Eye (tissue), 1 donor: Measurements from ENCODE around the gene MATN1.

Source experiments
- DNase-seq: peaks from one replicate; pipeline ENCODE4 v3.0.0-alpha.2; 2015

Gene MATN1

DNA sequence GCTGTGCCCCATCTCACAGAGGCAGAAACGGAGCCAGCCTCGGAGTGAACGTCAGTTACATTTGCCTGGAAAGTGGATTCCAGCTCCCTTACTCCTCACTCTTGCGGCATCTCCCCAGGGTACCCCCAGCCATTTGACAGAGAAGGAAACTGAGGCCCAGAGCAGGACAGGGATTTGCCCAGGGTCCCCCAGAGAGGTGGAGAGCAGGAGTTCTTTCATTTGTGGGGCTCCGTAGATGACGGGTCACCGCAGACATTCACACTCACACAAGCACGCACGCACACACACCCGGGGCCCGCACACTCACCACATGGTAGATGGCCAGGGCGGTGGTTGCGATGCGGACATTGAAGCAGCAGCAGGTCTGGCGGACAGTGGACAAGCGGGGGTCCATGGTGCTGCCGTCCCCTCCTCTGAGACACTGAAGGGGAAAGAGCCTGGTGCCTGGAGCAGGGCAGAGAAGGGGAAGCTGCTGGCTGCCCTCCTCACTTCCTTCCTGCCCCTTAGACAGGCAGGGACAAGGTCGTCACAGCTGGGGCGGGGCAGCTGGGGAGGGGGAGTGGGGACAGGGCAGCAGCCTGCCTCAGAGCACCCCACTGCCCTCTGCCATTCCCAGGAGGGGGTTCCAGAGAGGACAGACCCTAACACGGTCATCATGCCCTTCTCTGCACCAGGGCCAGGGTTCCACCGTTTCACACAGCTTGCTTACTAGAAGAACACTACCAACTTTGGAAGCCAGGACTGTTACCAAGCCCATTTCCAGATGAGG, 34.2 kb upstream of the MATN1 start, which contains the start of gene LAPTM5:
Gene LAPTM5 (minus strand): TSS at position 423 of the 769 bp plus-strand sequence. CDS start 29 bp downstream, at position 394.
- no peak for DNase-seq

DNA sequence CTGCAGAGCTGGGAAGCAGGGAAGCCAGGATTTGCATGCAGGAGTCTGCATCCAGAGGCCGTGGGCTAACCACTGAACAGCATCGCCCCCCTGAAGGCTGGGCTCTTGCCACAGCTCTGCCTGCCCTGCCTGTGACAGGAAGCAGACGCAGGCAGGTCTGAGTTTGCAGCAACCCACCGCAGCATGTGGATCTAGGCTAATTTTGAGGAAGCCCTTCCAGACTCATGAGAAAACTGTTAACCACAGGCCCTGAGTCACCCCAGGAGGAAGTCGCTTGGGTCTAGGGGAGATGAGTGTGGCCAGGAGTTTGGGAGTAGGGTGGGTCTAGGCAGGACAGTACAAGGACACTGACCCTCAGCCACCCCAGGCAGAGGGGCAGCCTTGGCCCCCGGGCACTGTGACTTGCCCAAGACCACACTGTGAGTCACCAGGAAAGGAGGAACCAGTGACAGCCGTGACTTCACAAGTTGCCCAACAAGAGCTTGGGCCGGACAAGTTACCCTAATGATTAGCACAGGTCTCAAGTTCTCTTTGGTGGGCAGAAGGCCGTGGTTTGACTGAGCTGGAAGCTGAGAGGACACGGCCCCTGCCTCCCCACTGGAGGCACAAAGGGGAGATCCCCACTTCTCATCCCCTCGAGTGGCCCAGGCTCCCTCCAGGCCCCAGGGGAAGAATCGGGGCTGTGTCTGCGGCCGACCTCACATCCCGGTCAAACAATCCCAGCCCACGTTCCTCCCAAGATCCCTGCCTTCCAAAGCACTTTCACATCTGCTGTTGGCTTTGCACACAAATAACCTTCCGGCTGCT, 33.4 kb upstream of the MATN1 start:
- DNase-seq, result no peak

DNA sequence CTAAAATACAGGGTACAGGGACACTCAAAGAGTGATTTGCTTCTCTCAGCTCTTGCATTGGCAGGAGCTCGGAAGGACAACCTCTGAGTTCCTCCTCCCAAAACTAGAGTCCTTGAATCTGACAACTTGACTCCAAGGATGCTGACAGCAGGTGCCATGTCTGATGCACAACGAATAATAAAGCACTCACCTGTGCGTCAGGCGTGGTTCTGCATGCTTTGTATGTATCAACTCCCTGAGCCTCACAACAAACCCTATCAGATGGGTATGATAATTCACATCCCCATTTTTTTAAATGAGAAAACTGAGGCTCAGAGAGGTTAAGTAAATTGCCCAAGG, 32.8 kb upstream of the MATN1 start:
- DNase-seq, result no peak

DNA sequence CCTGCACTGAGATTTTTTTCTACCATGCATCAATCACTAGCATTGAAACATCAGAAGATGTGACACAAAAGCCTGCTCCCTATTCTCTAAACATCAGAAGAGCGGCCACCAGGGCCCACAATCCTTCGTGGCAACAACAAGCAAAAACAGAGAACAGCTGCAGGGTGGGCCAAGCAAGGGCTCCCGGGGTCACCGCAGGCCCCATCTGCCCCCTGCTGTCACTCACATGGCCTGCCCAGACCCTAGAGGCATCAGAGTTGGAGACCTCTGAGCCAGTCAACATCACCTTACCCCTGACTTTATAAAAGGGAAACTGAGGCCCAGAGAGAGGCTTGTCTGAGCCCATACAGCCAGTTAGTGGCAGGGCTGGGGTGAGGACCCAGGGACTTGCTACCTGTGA, 32.4 kb upstream of the MATN1 start:
- DNase-seq, result no peak

DNA sequence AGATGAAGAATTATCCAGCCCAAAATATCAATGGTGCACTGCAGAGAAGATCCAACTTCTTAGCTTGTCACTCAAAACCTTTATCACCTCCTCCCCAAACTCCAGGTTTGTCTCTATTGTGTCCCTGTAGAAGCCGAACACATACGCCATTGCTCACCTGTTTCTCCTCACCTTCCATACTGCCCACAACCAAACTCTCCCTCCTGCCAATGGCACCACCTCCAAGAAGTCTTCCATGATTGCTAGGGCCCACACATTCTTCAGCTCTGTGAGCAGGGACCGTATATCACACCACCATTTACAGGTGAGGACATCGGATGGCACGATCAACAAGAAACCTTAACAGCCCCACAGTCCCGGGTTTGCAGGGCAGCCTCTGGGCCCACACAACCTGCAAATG, 31.9 kb upstream of the MATN1 start:
- no peak for DNase-seq

DNA sequence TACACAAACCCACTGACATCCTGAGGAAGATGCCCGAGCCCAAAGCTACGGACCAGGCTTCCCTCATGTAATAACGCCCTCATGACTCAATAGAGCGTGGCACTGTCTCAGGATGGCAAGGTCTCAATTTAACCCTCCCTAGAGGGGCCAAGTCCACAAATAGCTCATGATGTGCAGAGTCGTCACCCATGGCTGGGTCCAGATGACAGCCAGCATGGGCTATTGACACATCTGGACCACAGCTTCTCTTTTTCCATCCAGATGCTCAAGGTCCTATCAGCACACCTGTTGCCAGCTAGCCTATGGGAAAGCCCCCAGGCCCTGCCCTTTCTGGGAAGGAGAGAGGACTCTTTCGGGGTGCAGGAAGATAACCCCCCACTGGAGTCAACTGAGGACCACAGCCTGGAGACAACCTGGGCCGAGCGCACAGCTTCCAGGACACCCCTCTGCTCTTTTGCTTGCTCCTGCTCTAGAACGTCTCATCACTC, 31.3 kb upstream of the MATN1 start:
- no peak for DNase-seq

DNA sequence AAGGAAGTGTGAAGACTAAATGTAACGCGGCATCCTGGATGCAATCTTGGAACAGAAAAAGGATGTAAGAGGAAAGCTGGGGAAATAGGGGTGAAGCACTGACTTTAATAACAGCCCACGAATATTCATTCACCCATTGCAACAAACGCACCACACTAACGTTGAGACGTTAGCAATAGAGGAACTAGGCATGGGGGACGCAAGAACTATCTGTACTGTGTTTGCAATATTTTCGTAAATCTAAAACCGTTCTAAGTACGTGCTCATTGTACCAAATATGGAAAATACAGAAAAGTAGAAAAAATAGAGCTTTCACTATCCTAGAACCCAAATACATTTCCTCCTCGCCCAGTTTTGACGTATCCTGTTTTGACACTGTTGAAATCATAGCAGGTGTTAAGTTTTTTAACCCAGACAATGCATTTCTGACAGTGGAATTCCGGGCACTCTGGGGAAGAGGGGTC, 30.3 kb upstream of the MATN1 start:
- no peak for DNase-seq

DNA sequence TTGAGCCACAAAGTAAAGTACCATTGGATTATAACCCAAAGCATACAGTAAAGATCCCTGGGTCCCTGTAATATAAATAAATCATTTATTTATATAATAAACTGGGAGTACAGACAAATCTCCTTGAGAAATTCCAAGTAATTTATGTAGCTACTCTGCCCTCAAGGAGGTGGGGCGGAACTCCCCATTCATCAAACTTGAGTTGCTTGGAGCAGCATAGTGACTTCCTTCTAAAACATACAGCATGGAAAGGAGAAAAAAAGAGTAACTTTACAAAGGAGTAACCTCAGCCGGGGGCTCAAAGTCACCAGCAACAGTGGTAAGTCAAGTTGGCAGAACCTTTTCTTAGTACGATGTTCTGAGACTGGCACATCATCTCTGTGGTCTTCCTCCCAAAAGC, 29.7 kb upstream of the MATN1 start:
- no peak for DNase-seq

DNA sequence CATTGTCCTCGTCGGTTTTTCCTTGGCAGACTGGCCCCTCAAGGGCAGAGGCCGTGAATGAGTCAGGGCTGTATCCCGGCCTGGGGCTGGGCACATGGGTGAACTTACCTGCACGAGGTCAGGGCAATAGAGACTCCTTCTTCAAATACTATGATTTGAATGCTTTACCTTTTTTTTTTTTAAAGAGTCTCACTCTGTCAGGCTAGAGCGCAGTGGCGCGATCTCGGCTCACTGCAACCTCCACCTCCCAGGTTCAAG, 29.2 kb upstream of the MATN1 start:
- DNase-seq, result no peak

DNA sequence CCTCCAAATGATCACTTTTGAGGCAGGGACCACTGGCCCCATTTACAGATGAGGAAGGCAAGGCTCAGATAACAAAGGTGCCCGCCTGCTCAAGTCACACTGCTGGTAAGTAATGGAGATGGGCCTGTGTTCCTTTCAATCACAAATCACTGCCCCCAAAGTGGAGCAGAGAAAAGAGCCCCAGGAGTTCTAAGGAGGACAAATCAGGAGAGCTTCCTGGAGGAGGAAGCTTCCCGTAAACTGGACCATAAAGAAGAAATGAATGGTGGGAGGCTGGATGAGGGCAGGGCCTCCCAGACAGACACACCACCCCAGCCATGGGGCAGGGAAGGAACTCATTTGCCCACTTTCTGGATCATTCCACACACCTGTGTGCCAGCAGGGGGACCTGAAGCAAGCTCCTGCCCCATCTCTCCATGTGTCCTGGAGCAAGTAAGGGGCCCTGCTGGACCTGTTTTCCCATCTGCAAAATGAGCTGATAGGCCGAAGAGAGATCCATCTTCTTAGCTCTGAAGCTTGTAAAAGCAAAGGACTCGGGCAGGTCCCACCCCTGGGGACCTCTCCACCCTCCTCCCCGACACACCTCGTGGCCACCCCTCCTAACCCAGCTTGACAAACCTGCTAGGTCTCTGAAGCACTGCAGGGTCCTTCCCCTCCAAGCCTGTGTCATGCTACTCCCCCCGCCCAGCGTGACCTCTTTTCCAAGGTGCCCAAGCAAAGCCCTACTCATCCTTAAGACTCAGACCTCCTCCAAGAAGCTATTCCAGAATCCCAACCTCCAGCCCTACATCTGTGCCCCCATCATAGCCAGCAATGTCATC, 28.7 kb upstream of the MATN1 start:
- no peak for DNase-seq

DNA sequence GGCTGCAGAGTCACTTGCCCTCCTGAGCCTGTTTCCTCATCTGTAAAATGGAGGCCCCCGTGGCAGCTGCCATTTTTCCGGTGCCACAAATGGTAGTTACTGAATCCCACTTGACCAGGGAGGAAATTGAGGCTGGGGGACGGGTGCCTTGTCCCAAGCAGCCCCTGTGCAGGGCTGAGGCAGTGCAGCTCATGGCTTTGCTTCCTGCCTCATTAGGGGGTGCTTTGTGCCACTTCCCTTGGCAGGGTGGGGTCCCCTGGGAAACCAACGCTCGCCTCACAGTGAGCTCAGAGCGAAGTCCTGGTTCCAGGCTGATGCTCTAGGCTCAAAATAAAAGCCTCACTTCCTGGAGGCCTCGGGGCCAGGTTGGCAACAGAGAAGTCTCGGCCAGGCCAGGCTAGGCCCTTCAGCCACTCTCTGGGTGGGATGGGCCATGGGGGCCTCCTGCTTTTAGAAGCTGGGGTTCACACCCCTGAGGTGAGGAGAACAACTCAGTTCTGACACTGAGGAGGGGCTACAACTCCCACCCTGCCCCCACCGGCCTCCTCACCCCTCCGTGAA, 27.4 kb upstream of the MATN1 start:
- no peak for DNase-seq

DNA sequence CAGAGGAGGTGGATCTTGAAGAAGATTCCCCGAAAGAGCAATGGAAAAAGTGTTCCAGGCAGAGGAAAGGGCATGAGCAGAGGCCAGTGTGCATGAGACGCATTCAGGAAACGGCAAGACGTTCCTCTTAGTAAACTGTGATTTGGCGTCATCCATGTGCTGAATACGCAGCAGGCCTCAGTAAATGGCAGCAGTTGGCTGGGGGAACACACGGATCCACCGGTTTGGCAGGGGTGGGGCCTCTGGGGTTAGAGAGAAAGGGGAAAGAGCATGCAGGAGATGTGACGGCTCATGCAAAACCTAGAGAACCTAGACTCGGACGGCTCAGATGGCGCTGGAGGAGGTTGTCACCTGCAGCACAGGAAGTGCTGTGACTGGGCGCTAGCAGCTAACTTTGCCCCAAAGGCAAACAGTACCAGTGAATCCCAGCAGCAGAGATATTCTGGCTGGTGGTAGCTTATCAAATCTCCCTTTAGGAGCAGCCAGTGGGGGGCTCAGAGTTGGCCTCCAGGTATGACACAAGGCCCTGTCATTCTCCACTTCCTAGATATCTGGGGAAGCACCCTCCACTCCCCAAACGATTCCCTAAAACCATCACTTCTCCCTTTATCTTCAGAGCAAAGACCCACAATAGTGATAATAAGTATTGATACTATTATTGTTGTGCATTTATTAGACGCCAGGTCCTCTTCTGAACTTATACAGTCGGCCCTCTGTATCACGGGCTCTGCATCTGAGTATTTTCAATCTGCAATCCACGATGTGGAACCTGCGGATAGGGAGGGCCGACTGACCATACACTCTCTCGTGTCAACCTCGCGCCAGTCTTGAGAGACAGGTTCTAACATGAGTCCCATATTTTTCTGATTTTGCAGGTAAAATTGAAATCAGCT, 26.6 kb upstream of the MATN1 start:
- DNase-seq, result no peak

DNA sequence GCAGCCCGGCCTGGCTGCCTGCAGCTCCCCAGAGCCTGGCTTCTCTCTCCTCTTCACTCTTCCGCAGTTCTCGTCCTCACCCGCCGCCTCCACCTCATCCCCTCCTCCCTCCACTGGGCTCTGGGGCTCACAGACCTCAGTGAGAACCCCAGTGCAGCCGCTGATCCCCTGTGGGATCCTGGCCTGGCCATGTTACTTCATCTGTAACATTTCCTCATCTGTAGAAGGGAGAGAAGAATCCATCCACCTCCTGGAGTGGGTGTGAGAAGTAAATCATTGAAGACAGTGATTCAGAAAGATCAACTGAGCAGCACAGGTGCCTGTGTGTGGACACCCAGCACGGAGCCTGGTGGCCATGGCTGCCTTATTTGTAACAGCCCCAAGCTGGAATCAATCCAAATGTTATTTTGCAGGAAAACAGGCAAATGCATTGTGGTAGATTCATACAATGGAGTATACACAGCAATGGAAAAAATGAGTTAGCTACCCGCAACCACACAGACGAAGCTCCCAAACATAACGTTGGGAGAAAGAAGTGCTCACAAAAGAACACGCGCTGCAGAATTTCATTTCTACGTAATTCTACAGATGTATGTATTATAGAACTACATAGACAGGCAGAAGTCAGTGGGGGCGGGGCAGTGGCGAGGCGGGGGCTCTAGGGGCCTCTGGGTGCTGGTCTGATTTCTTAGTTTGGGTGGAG, 25.5 kb upstream of the MATN1 start:
- no peak for DNase-seq

DNA sequence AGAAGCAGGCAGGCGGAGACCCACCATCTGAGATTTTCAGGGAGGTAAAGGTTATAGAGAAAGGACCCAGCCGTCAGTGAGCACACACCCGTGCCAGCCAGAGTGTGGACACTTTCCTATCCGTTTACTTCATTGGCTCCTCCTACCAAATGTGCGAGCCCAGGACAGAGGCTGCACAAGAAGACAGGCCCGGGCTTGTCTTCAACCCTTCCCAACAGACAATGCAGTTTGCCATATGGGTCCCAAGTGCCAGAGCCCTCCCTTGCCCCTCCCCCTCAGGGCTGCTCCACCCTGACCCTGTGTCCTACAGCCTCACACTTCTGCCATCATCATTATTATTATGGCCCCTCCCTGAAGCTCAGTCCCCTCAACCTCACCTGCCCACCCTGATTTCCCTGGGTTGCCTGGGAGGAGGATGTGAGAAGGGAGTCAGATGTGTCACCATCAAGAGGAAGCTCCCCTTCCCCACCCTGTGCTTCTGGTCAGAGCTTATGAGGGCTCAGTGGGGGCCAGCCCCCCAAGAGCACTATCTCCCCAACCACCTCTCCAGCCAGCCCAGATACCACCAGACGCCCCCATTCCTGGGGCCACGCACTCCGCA, 24.8 kb upstream of the MATN1 start:
- DNase-seq, result no peak

DNA sequence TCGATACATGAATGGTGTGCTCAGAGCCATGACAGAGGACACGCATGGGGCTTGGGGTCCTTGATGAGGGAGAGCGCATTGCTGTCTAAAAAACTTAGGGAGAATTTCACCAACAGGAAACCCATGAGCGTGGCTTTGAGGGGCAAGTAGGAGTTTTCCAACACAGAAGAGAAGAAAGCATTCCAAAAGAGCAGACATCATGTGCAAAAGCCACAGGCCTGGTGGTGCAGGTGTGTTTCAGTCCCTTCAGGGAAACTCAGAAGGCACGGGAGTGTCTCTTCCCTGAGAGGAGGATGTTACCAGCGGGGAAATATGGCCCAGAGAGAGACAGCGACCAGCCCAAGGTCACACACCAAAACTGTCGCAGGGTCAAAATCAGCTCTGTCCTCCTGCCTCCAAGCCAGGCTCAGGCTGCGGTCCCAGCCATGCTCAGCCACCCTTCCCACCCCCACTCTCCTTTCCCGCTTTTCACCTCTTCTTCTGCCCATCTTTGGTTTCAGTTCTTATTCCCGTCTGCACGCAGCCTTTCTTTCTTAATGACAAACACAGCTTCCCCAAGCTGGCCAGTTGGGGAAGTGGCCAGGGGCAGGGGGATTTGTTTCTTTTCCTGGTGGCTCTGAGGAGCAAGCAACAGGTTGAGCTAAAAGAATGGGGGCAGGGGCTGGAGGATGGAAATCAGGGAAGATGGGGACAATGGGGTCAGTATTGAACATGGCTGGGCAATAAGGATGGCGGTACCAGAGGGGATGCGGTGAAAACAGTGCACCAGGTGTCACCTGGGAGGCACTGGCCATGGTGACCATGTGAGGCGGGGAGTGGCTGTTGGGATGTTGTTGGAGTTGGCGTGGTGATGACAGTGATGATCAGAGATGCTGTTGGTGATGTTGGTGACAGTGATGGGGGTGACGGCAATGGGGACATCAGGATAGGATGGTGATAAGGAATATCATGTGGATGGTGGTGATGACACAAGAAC, 23.9 kb upstream of the MATN1 start:
- no peak for DNase-seq

DNA sequence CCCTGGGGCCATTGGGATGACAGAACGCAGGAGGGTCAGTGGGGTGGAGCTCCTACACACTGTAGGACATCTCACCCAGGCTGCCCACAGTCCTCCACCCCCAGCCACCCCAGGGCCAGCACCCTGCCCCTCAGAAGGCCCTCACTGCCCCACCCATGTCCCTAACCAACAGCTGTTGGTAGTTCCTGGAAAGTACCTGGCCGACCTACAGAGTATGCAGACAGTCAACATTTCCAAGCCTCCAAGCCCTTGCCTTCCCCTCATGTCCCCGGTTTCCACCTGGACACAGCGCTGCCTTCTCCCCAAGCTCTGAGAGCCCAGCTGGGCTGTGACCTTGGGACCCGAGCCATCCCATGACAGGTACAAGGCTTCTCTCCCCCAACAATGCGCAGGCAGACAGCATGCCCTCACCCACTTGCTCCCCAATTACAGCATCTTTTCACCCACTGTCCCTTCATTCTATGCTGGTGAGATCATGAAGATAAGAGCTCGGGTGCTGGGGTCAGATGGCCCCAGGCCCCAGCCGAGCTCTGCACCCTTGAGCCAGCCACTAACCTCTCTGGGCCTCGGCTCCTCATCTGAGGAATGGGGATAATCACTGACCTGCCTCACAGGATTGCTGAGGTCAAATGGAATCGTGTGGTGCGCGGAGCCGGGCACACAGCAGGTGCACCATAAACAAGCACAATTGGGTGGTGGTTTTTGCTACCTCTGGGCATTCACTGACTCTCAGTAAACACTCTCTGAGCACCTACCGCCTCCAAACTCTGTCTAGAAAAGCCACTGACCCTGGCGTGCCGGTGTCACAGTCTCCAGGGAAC, 23.0 kb upstream of the MATN1 start:
- no peak for DNase-seq

DNA sequence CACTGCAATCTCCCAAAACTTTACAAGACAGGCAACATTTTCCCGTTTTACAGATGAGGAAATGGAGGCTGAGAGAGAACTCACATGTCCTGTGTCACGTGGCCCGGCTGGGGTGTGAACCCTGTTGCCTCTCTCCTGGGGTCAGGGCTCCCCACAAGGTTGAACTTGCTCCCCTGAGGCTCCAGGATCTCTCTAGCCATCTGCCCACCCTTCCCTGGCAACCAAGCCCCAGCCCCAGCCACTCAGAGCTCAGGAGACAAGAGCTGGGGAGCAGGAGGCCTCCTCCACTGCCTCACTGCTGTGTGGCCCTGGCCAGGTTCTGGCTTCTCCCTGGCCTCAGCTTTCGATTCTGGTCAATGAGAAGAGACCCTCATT, 22.4 kb upstream of the MATN1 start:
- no peak for DNase-seq

DNA sequence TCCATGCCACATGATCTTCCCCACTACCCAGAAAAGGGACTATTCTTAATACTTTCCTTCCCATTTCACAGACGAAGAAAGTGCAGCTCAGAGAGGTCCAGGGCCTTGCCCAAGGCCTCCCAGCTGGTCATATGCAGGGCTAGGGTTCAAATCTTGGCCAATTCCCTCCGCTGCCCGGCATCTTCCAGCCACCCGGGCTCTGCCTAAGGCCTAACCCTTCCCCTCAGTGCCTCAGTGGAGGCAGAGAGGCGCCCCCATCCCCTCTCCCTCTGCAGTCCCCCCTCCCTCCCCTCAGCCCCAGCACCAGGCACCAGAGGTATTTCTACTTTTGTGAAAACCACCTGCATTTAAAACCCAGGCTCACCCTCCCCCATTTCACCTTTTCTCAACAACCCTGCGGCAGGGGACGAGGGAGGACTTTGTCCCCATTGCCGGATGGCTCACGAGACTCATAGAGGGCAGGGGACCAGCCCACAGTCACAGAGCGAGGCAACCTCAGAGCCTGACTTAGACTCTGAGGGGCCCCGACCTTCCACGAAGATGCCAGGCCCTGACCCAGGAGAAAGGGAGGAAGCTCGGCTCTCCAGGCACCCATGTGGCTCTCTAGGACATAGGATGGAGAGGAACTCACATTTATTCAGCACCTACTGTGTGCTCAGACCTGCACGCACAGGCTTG, 21.9 kb upstream of the MATN1 start:
- no peak for DNase-seq
